WTC11 (cell line): Measurements from ENCODE around the gene PQBP1. TPM values are rescaled to one million over a fixed set of nuclear protein-coding genes. Genes with fewer than 3 reads are reported as not detected.

Source experiments
- ATAC-seq: fragments of 200-7000 bp; cut with Tn5 transposase; 2 replicates; pipeline ENCODE4 v1.10.0; 2021; ENCODE audit warnings: mild to moderate bottlenecking, moderate library complexity
- CTCF ChIA-PET: fragments of 300-600 bp; sonication (Branson Sonifier 250); formaldehyde crosslinking; loops from one replicate; lab custom pipeline; 2021; ENCODE audit warnings: antibody characterized with exemption; lab: Charles Lee
- POLR2A ChIA-PET: fragments of 350-600 bp; sonication (Branson Sonifier 250); formaldehyde crosslinking; loops from one replicate; lab custom pipeline; 2021; ENCODE audit warnings: antibody characterized with exemption; lab: Charles Lee
- DNase-seq: peaks from one replicate; pipeline ENCODE4 v3.0.0; 2021; ENCODE audit warnings: low spot score
- H3K27ac Mint-ChIP-seq: 2 replicates; pipeline ENCODE4 v1.8.0; 2021; ENCODE audit warnings: mixed read lengths
- H3K27me3 Mint-ChIP-seq: 2 replicates; pipeline ENCODE4 v1.8.0; 2021; ENCODE audit warnings: low read depth, mild to moderate bottlenecking, moderate library complexity, mixed read lengths
- H3K36me3 Mint-ChIP-seq: 2 replicates; pipeline ENCODE4 v1.8.0; 2021; ENCODE audit warnings: mixed read lengths
- H3K4me1 Mint-ChIP-seq: 2 replicates; pipeline ENCODE4 v1.8.0; 2022; ENCODE audit warnings: mixed read lengths
- H3K4me3 Mint-ChIP-seq: 2 replicates; pipeline ENCODE4 v1.8.0; 2021; ENCODE audit warnings: mild to moderate bottlenecking, moderate library complexity, mixed read lengths
- H3K9me3 Mint-ChIP-seq: 2 replicates; pipeline ENCODE4 v1.8.0; 2021; ENCODE audit warnings: mixed read lengths
- EMX1 ChIP-seq: fragments of 250-450 bp; sonication (Bioruptor Pico); IDR thresholded peaks from 2 replicates; pipeline ENCODE4 v1.8.0; 2021; ENCODE audit warnings: mild to moderate bottlenecking
- ETV6 ChIP-seq: sonication (generic); formaldehyde crosslinking; IDR thresholded peaks from 2 replicates; pipeline ENCODE4 v1.8.1; 2022; ENCODE audit warnings: mild to moderate bottlenecking, missing genetic modification reagents
- FOXK1 ChIP-seq: sonication (generic); formaldehyde crosslinking; IDR thresholded peaks from 2 replicates; pipeline ENCODE4 v1.8.0; 2022; ENCODE audit warnings: mild to moderate bottlenecking, moderate library complexity, missing genetic modification reagents
- GRHL2 ChIP-seq: fragments of 250-450 bp; sonication (Bioruptor Pico); IDR thresholded peaks from 2 replicates; pipeline ENCODE4 v1.8.0; 2022; ENCODE audit warnings: mild to moderate bottlenecking, moderate library complexity; ENCODE audit not compliant: insufficient replicate concordance, severe bottlenecking
- NR2C2 ChIP-seq: sonication (generic); formaldehyde crosslinking; IDR thresholded peaks from 2 replicates; pipeline ENCODE4 v1.8.0; 2022; ENCODE audit warnings: mild to moderate bottlenecking, missing genetic modification reagents
- OVOL2 ChIP-seq: fragments of 250-450 bp; sonication (Bioruptor Pico); IDR thresholded peaks from 2 replicates; pipeline ENCODE4 v1.9.0; 2021; ENCODE audit warnings: mild to moderate bottlenecking, borderline replicate concordance
- PREB ChIP-seq: sonication (generic); formaldehyde crosslinking; IDR thresholded peaks from 2 replicates; pipeline ENCODE4 v1.8.1; 2022; ENCODE audit warnings: mild to moderate bottlenecking, missing genetic modification reagents, moderate library complexity, borderline replicate concordance
- SMAD3 ChIP-seq: sonication (generic); formaldehyde crosslinking; IDR thresholded peaks from 2 replicates; pipeline ENCODE4 v1.8.0; 2022; ENCODE audit warnings: missing genetic modification reagents, mild to moderate bottlenecking, borderline replicate concordance
- SMAD4 ChIP-seq: sonication (generic); formaldehyde crosslinking; IDR thresholded peaks from 2 replicates; pipeline ENCODE4 v1.8.0; 2022; ENCODE audit warnings: mild to moderate bottlenecking, missing genetic modification reagents
- TCF7 ChIP-seq: sonication (generic); formaldehyde crosslinking; IDR thresholded peaks from 2 replicates; pipeline ENCODE4 v1.8.0; 2022; ENCODE audit warnings: mild to moderate bottlenecking, low read depth, missing genetic modification reagents, moderate library complexity
- TEAD1 ChIP-seq: sonication (generic); formaldehyde crosslinking; IDR thresholded peaks from 2 replicates; pipeline ENCODE4 v1.8.0; 2022; ENCODE audit warnings: mild to moderate bottlenecking, missing genetic modification reagents
- TEAD4 ChIP-seq: sonication (generic); formaldehyde crosslinking; IDR thresholded peaks from 2 replicates; pipeline ENCODE4 v1.8.0; 2022; ENCODE audit warnings: mild to moderate bottlenecking, missing genetic modification reagents
- USF2 ChIP-seq: sonication (generic); formaldehyde crosslinking; IDR thresholded peaks from 2 replicates; pipeline ENCODE4 v1.8.1; 2023; ENCODE audit warnings: mild to moderate bottlenecking, missing genetic modification reagents, moderate library complexity
- ZBTB21 ChIP-seq: sonication (generic); formaldehyde crosslinking; IDR thresholded peaks from 2 replicates; pipeline ENCODE4 v1.8.1; 2023; ENCODE audit warnings: mild to moderate bottlenecking, missing genetic modification reagents, borderline replicate concordance
- ZNF232 ChIP-seq: sonication (generic); formaldehyde crosslinking; IDR thresholded peaks from 2 replicates; pipeline ENCODE4 v1.8.0; 2022; ENCODE audit warnings: mild to moderate bottlenecking, missing genetic modification reagents
- ZNF263 ChIP-seq: sonication (generic); formaldehyde crosslinking; IDR thresholded peaks from 2 replicates; pipeline ENCODE4 v1.8.1; 2022; ENCODE audit warnings: low read depth, mild to moderate bottlenecking, moderate library complexity, missing genetic modification reagents
- ZNF423 ChIP-seq: fragments of 250-450 bp; sonication (Bioruptor Pico); IDR thresholded peaks from 2 replicates; pipeline ENCODE4 v2.1.2; 2022; ENCODE audit warnings: mild to moderate bottlenecking, moderate library complexity
- total RNA-seq: library from RNA; stranded (reverse); gene quantifications from 3 replicates; pipeline ENCODE4 v1.2.3, GENCODE V29; 2021
- TF ChIP-seq, protein P1 (sequence below): sonication (generic); formaldehyde crosslinking; IDR thresholded peaks from 2 replicates; pipeline ENCODE4 v1.8.0; 2022; ENCODE audit warnings: mild to moderate bottlenecking, missing genetic modification reagents
- TF ChIP-seq, protein P2 (sequence below): sonication (generic); formaldehyde crosslinking; IDR thresholded peaks from 2 replicates; pipeline ENCODE4 v1.8.0; 2022; ENCODE audit warnings: mild to moderate bottlenecking, missing genetic modification reagents
- TF ChIP-seq, protein P3 (sequence below): sonication (generic); formaldehyde crosslinking; IDR thresholded peaks from 2 replicates; pipeline ENCODE4 v1.8.1; 2022; ENCODE audit warnings: mild to moderate bottlenecking, moderate library complexity, missing genetic modification reagents
- TF ChIP-seq, protein P4 (sequence below): fragments of 250-450 bp; sonication (Bioruptor Pico); IDR thresholded peaks from 2 replicates; pipeline ENCODE4 v1.9.0; 2021; ENCODE audit warnings: mild to moderate bottlenecking, borderline replicate concordance

The PQBP1 gene
- total RNA-seq, 1 experiment from 2014 or later = 79.4 TPM

- TF ChIP-seq TCF7 (no peak), ZNF232 (no peak), SMAD3 (no peak), NR2C2 (CRISPR knock-in tag) (no peak), TEAD1 (CRISPR knock-in tag) (no peak), ZNF423 (no peak)
These were observed 37.0 kb downstream of the PQBP1 start (continued) for GRCh38 chrX:48934581-48935300.

DNA sequence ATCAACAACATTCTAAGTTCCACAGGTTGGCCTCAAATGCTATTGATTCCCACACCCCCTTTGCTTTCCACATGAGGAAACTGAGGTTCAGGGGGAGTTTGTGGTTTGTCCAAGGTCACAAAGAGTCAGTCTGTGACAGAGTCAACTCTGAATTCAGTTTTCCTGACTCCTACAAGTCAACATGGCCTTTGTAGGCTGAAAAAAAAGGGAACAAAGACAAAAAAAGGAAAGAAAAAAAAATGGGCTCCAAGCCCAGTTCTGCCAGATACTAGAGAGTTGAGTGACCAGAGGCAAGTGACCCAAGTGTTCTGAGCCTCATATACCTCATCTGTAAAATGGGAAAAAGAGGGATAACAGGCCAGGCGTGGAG is 37.6 kb downstream of the PQBP1 start:
- CTCF ChIA-PET = no interaction called here
- Mint-ChIP-seq H3K27ac (no peak overlapping the region), H3K4me1 (peaks cover 28% of the 10 kb centered on the region), H3K36me3 (peaks cover 32% of the 10 kb centered on the region), H3K4me3 (no peak overlapping the region), H3K9me3 (no peaks in the 10 kb centered on the region; the same call in 1 of the 2 replicates), H3K27me3 (no peaks in the 10 kb centered on the region)
- ATAC-seq (no peak), DNase-seq (no peak)
- no peak for TF ChIP-seq ETV6
- TF ChIP-seq FOXK1 (CRISPR knock-in tag) = no peak
- TF ChIP-seq ZNF423 = no peak
- TF ChIP-seq, protein P1, sequence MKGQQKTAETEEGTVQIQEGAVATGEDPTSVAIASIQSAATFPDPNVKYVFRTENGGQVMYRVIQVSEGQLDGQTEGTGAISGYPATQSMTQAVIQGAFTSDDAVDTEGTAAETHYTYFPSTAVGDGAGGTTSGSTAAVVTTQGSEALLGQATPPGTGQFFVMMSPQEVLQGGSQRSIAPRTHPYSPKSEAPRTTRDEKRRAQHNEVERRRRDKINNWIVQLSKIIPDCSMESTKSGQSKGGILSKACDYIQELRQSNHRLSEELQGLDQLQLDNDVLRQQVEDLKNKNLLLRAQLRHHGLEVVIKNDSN (CRISPR knock-in tag) = no peak
- TF ChIP-seq GRHL2 (CRISPR knock-in tag) = no peak
- no peak for TF ChIP-seq PREB (CRISPR knock-in tag)
- no peak for TF ChIP-seq ZNF263 (CRISPR knock-in tag)
- no peak for TF ChIP-seq ZBTB21 (CRISPR knock-in tag)
- TF ChIP-seq USF2 = no peak
- TF ChIP-seq TEAD1 (CRISPR knock-in tag) = no peak
- TF ChIP-seq NR2C2 (CRISPR knock-in tag) = no peak
- no peak for TF ChIP-seq EMX1 (CRISPR knock-in tag)
- TF ChIP-seq, protein P2, sequence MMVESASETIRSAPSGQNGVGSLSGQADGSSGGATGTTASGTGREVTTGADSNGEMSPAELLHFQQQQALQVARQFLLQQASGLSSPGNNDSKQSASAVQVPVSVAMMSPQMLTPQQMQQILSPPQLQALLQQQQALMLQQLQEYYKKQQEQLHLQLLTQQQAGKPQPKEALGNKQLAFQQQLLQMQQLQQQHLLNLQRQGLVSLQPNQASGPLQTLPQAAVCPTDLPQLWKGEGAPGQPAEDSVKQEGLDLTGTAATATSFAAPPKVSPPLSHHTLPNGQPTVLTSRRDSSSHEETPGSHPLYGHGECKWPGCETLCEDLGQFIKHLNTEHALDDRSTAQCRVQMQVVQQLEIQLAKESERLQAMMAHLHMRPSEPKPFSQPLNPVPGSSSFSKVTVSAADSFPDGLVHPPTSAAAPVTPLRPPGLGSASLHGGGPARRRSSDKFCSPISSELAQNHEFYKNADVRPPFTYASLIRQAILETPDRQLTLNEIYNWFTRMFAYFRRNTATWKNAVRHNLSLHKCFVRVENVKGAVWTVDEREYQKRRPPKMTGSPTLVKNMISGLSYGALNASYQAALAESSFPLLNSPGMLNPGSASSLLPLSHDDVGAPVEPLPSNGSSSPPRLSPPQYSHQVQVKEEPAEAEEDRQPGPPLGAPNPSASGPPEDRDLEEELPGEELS = no peak
- TF ChIP-seq OVOL2 (CRISPR knock-in tag) = no peak
- TF ChIP-seq TEAD4 (CRISPR knock-in tag) = no peak
- TF ChIP-seq, protein P3, sequence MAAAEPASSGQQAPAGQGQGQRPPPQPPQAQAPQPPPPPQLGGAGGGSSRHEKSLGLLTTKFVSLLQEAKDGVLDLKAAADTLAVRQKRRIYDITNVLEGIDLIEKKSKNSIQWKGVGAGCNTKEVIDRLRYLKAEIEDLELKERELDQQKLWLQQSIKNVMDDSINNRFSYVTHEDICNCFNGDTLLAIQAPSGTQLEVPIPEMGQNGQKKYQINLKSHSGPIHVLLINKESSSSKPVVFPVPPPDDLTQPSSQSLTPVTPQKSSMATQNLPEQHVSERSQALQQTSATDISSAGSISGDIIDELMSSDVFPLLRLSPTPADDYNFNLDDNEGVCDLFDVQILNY (CRISPR knock-in tag) = no peak
- TF ChIP-seq, protein P4, sequence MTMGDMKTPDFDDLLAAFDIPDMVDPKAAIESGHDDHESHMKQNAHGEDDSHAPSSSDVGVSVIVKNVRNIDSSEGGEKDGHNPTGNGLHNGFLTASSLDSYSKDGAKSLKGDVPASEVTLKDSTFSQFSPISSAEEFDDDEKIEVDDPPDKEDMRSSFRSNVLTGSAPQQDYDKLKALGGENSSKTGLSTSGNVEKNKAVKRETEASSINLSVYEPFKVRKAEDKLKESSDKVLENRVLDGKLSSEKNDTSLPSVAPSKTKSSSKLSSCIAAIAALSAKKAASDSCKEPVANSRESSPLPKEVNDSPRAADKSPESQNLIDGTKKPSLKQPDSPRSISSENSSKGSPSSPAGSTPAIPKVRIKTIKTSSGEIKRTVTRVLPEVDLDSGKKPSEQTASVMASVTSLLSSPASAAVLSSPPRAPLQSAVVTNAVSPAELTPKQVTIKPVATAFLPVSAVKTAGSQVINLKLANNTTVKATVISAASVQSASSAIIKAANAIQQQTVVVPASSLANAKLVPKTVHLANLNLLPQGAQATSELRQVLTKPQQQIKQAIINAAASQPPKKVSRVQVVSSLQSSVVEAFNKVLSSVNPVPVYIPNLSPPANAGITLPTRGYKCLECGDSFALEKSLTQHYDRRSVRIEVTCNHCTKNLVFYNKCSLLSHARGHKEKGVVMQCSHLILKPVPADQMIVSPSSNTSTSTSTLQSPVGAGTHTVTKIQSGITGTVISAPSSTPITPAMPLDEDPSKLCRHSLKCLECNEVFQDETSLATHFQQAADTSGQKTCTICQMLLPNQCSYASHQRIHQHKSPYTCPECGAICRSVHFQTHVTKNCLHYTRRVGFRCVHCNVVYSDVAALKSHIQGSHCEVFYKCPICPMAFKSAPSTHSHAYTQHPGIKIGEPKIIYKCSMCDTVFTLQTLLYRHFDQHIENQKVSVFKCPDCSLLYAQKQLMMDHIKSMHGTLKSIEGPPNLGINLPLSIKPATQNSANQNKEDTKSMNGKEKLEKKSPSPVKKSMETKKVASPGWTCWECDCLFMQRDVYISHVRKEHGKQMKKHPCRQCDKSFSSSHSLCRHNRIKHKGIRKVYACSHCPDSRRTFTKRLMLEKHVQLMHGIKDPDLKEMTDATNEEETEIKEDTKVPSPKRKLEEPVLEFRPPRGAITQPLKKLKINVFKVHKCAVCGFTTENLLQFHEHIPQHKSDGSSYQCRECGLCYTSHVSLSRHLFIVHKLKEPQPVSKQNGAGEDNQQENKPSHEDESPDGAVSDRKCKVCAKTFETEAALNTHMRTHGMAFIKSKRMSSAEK (CRISPR knock-in tag) = no peak
- no peak for TF ChIP-seq SMAD4 (CRISPR knock-in tag)
- POLR2A ChIA-PET = no interaction called here
